ENCODE results near the gene OR51B6.

DNA sequence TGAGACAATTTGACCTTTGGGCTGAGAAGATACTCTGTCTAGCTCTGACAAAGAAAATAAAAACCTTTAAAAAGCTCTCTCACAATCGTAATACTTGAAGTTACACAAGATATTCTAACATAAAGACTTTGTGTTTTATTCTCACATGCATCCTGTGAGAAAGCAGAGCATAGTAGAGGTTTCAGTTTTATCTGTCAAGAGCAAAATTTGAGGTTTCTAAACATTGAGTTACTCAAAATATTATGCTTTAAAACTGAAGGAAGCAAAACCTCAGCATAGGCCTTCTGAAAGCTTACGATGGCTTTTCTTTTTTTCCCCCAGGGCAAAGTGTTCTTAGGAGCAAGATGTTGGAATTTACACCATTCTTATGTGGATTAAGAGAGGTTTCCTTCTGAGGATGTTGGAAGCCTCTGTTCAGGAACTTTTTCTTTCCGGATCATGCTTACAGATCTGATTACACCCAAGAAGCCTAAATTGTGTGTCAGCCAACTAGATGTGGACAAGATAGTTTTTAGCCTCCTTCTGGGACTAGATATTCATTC, 17.3 kb downstream of the OR51B6 start:
- TF ChIP-seq, protein P1, sequence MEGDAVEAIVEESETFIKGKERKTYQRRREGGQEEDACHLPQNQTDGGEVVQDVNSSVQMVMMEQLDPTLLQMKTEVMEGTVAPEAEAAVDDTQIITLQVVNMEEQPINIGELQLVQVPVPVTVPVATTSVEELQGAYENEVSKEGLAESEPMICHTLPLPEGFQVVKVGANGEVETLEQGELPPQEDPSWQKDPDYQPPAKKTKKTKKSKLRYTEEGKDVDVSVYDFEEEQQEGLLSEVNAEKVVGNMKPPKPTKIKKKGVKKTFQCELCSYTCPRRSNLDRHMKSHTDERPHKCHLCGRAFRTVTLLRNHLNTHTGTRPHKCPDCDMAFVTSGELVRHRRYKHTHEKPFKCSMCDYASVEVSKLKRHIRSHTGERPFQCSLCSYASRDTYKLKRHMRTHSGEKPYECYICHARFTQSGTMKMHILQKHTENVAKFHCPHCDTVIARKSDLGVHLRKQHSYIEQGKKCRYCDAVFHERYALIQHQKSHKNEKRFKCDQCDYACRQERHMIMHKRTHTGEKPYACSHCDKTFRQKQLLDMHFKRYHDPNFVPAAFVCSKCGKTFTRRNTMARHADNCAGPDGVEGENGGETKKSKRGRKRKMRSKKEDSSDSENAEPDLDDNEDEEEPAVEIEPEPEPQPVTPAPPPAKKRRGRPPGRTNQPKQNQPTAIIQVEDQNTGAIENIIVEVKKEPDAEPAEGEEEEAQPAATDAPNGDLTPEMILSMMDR (IDR thresholded peaks at IDR 0.05), result no peak
- TF ChIP-seq POLR2A (IDR thresholded peaks at IDR 0.05), result no peak
